Adrenal gland (tissue), 5 donors: Measurements from ENCODE around the gene COG7.

Experiments used
- POLR2A ChIP-seq, 2 donors: fragments of 450-650 bp; IDR thresholded peaks; one replicate each; pipeline ENCODE4 v1.6.1; 2017; ENCODE audit warnings: antibody characterized with exemption in 2 of 2, mild to moderate bottlenecking in 2 of 2, moderate library complexity in 1 of 2
- TF ChIP-seq, protein P1 (sequence below), 6 experiments: fragments of 450-650 bp in 4 of 6; fragments of 200-600 bp in 2 of 6; sonication (generic) in 1 of 6; IDR thresholded peaks; 1 replicate in 5 of 6; 2 replicates in 1 of 6; pipeline versions ENCODE4 v1.5.1 to v1.8.0; 2016 to 2021; ENCODE audit warnings: antibody characterized with exemption in 6 of 6, mild to moderate bottlenecking in 2 of 6, moderate library complexity in 1 of 6
- donor health status: DM: no; HTN: no; CAD: no.

DNA sequence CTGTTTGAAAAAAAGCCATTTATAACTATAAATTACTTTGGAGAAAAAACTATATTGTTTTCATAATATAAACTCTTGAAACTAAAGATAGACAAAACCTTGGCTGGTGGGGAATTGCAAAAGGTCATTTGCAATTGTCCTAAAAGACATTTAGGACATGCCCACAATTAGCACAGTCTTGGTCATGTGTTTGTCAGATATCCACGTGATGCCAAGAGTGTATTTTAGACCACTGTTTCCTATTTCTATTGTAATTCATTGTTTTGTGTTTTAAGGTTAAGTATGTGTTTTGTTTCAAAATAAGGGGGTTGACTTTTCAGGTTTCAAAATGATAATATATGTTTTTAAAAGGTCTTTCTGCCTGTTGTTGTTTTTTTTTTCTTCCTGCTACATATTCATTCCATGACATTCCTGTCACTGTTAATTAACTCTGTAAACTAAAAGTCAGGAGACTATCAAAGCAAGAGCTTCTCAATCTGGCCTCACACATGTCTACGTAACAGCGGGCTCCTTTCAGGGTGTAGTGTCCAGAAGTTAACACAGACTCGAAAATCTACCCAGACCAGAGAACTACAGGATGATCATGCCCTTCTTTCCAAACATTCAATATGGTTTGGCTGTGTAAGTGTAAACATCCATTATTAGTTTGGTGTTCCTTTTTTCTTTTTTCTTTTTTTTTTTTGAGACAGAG, 58.7 kb downstream of the COG7 start:
- TF ChIP-seq, protein P1, sequence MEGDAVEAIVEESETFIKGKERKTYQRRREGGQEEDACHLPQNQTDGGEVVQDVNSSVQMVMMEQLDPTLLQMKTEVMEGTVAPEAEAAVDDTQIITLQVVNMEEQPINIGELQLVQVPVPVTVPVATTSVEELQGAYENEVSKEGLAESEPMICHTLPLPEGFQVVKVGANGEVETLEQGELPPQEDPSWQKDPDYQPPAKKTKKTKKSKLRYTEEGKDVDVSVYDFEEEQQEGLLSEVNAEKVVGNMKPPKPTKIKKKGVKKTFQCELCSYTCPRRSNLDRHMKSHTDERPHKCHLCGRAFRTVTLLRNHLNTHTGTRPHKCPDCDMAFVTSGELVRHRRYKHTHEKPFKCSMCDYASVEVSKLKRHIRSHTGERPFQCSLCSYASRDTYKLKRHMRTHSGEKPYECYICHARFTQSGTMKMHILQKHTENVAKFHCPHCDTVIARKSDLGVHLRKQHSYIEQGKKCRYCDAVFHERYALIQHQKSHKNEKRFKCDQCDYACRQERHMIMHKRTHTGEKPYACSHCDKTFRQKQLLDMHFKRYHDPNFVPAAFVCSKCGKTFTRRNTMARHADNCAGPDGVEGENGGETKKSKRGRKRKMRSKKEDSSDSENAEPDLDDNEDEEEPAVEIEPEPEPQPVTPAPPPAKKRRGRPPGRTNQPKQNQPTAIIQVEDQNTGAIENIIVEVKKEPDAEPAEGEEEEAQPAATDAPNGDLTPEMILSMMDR (IDR thresholded peaks at IDR 0.05), result no peak
- TF ChIP-seq POLR2A (IDR thresholded peaks at IDR 0.05), result no peak
